22Rv1 (cell line): ENCODE results near the gene RGS3.

ENCODE experiments used
- H3K27ac ChIP-seq: fragments of 450-650 bp; 2 replicates; pipeline ENCODE4 v1.5.1; 2017
- CTCF ChIP-seq: fragments of 450-650 bp; IDR thresholded peaks from 2 replicates; pipeline ENCODE4 v1.5.1; 2017; ENCODE audit warnings: mild to moderate bottlenecking
- ZFX ChIP-seq: fragments of 450-650 bp; IDR thresholded peaks from 2 replicates; pipeline ENCODE4 v1.6.1; 2017; ENCODE audit warnings: antibody characterized with exemption, borderline replicate concordance

RGS3 gene

DNA sequence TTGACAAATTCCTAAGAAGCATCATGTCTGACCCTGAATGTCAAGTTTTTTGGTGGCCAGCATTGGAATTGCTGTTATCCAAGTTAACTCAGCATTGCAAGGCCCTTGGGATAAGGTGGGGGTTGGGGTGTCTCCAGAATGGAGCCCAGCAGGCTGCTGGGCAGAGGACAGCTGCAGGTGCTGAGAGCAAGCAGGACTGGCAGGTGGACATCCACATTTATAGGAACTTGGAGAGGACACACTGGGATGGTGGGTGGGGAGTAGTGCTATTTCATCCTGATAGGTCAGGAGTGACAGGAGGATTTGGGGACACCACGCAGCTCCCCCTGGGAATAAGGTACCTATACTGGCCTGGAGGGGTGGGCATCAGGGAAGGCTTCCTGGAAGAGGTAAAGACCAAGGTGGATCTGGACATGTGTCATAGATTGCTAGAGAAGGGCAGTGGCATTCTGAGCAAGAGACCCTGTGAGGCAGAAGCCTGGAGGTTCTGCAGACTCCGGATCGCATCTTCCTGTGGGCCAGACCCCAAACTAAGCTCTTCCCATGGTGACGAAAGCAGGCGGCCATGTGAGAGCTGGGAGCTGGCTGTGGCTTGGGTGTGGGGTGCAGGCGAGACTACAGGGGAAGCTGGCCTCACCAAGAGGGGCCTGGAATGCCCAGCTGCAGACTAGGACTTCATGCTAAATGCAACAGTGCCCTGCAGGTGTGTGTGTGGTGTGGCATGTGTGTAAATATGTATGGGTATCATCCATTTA is 148.1 kb downstream of the RGS3 start:
- no peak overlapping the region for H3K27ac ChIP-seq
- TF ChIP-seq ZFX: no peak
- TF ChIP-seq CTCF: no peak

- no peak overlapping the region for H3K27ac ChIP-seq
- TF ChIP-seq ZFX (no peak), CTCF (no peak)
These were observed 148.8 kb downstream of the RGS3 start for GRCh38 chr9:113612216-113612747.

DNA sequence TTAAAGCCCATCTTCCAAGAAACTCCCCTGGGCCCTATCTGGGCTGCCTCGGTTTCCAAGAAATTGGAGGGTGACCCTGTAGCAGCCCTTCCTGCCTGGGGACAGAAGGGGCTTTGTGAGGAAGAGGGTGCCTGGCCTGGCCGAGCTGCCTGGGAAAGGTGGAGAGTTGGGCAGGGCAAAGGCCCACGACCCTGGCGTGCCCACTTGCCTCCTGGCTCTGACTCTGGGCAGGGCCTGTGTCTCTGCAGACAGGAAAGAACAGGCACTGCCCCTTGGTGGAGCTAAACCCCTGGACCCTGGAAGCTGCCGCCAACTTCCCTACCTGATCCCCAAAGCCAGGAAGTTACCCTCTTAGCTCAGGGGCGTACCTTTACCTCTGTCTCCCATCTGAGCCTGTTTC is 149.3 kb downstream of the RGS3 start:
- H3K27ac ChIP-seq: no peak overlapping the region
- no peak for TF ChIP-seq ZFX
- TF ChIP-seq CTCF: no peak

- TF ChIP-seq CTCF (no peak), ZFX (no peak)
- no peak overlapping the region for H3K27ac ChIP-seq
These were observed 150.4 kb downstream of the RGS3 start for GRCh38 chr9:113613815-113614413.

DNA sequence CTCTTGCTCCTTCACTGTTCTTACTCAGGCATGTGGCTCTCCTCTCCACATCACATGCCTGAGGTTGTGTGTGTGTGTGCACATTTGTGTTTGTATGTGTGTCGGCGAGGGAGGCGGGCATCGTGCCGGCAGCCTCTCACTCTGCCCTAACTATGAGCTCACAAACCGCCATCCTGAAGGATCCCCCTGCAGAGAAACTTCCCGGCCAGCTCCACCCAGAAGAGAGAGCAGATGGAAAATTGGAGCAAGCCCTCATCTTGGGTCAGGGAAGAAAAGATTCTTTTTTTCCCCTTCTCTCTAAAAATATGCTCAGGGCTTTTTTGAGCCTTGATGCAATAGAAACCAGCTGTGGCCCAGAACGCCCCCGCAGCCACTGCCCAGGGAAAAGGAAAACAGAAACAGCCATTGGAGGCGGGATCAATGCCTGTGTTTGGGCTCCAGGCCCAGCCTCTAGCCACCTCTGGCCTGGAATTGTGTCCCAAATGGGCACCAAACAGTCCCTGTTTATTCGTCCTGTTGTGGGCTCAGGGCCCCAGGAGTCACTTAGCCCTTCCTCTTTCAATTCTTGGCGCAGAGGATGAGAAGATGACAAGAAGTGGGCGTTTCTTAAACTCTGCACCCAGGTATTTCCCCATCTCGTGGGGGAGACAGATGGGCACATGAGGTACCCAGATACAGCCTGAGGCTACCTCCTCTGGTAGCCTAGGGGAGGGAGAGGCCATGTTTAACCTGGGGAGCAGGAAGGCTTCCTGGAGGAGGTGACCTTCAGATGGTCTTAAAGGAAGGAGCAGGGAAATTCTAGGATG is 151.5 kb downstream of the RGS3 start:
- no peak overlapping the region for H3K27ac ChIP-seq
- no peak for TF ChIP-seq CTCF
- TF ChIP-seq ZFX: no peak

- TF ChIP-seq CTCF: no peak
- no peak for TF ChIP-seq ZFX
- no peak overlapping the region for H3K27ac ChIP-seq
These were observed 152.6 kb downstream of the RGS3 start for GRCh38 chr9:113616116-113616515.
